ENCODE measurements around the gene ZNF776. TPM values are rescaled to one million over a fixed set of nuclear protein-coding genes. Genes with fewer than 3 reads are reported as not detected.

ZNF776 gene
- total RNA-seq, 1 donor from 2014 or later, result 30.4 TPM

- H3K27me3 Mint-ChIP-seq (ENCODE audit: low read depth), result no peaks in the 10 kb centered on the region
- no peak for TF ChIP-seq CTCF (IDR thresholded peaks at IDR 0.05; ENCODE audit: unreplicated experiment)
- peaks cover 9% of the 10 kb centered on the region for H3K36me3 Mint-ChIP-seq
- peak overlapping the region; percentile 86 for H3K27ac Mint-ChIP-seq
- H3K4me3 Mint-ChIP-seq, result no peak overlapping the region
- H3K9me3 Mint-ChIP-seq, result no peaks in the 10 kb centered on the region
- H3K4me1 Mint-ChIP-seq, result peaks cover 52% of the 10 kb centered on the region
- no peak for DNase-seq (ENCODE audit: low spot score in 2 of 2, unreplicated experiment in 2 of 2)
Measured at GRCh38 chr19:57800696-57801095, 54.1 kb downstream of the ZNF776 start.

- H3K27me3 Mint-ChIP-seq (ENCODE audit: low read depth), result no peaks in the 10 kb centered on the region
- no peak overlapping the region for H3K4me3 Mint-ChIP-seq
- DNase-seq (ENCODE audit: low spot score in 2 of 2, unreplicated experiment in 2 of 2), result no peak
- H3K9me3 Mint-ChIP-seq, result no peaks in the 10 kb centered on the region
- no peak for TF ChIP-seq CTCF (IDR thresholded peaks at IDR 0.05; ENCODE audit: unreplicated experiment)
- H3K4me1 Mint-ChIP-seq, result peaks cover 53% of the 10 kb centered on the region
- peaks cover 10% of the 10 kb centered on the region for H3K36me3 Mint-ChIP-seq
- H3K27ac Mint-ChIP-seq, result peak overlapping the region; percentile 83
Measured at GRCh38 chr19:57802269-57802668, 55.7 kb downstream of the ZNF776 start.

- peak overlapping the region; percentile 78 for H3K4me3 Mint-ChIP-seq
- H3K4me1 Mint-ChIP-seq, result peaks cover 53% of the 10 kb centered on the region
- no peaks in the 10 kb centered on the region for H3K27me3 Mint-ChIP-seq (ENCODE audit: low read depth)
- peak overlapping the region; percentile 96 for H3K27ac Mint-ChIP-seq
- H3K36me3 Mint-ChIP-seq, result peaks cover 15% of the 10 kb centered on the region
- TF ChIP-seq CTCF (IDR thresholded peaks at IDR 0.05; ENCODE audit: unreplicated experiment), result no peak
- H3K9me3 Mint-ChIP-seq, result no peaks in the 10 kb centered on the region
- no peak for DNase-seq (ENCODE audit: low spot score in 2 of 2, unreplicated experiment in 2 of 2)
Measured at GRCh38 chr19:57803265-57803593, 56.6 kb downstream of the ZNF776 start.

GRCh38 chr19:57803594-57804325 is 57.1 kb downstream of the ZNF776 start:
- Mint-ChIP-seq H3K9me3 (no peaks in the 10 kb centered on the region), H3K4me1 (peaks cover 53% of the 10 kb centered on the region), H3K27me3 (ENCODE audit: low read depth) (no peaks in the 10 kb centered on the region), H3K4me3 (peak overlapping the region; percentile 78), H3K27ac (peak overlapping the region; percentile 96), H3K36me3 (peaks cover 17% of the 10 kb centered on the region)
- DNase-seq (ENCODE audit: low spot score in 2 of 2, unreplicated experiment in 2 of 2), result peak in 1 of 2 experiments; percentile 62
- TF ChIP-seq CTCF (IDR thresholded peaks at IDR 0.05; ENCODE audit: unreplicated experiment), result no peak

- H3K4me3 Mint-ChIP-seq, result no peak overlapping the region
Measured at GRCh38 chr19:57807541-57807940, 60.9 kb downstream of the ZNF776 start.

More at GRCh38 chr19:57807541-57807940, 60.9 kb downstream of the ZNF776 start:
- Mint-ChIP-seq H3K27ac (no peak overlapping the region), H3K9me3 (no peaks in the 10 kb centered on the region), H3K36me3 (peaks cover 21% of the 10 kb centered on the region), H3K4me1 (peaks cover 50% of the 10 kb centered on the region), H3K27me3 (ENCODE audit: low read depth) (no peaks in the 10 kb centered on the region)
- TF ChIP-seq CTCF (IDR thresholded peaks at IDR 0.05; ENCODE audit: unreplicated experiment), result no peak
- DNase-seq (ENCODE audit: low spot score in 2 of 2, unreplicated experiment in 2 of 2), result no peak

Other genes with a start within 250 kb of the ZNF776 start
- 9.3 to 9.7 TPM (median 9.4 TPM) in 3 replicates for gene ZNF773, start 246.9 kb upstream of the ZNF776 start, total RNA-seq
- gene ZNF549, start 219.5 kb upstream of the ZNF776 start, total RNA-seq, result 11.1 to 11.5 TPM (median 11.3 TPM) in 3 replicates
- 10.3 to 13.3 TPM (median 11.3 TPM) in 3 replicates for gene ZNF550, start 187.0 kb upstream of the ZNF776 start, total RNA-seq
- gene ZNF416, start 167.9 kb upstream of the ZNF776 start, total RNA-seq, result 9.4 to 10.0 TPM (median 9.5 TPM) in 3 replicates
- 15.4 to 17.1 TPM (median 16.7 TPM) in 3 replicates for gene ZIK1, start 162.7 kb upstream of the ZNF776 start, total RNA-seq
- gene ZNF530, start 146.9 kb upstream of the ZNF776 start, total RNA-seq, result 4.8 to 6.1 TPM (median 6.0 TPM) in 3 replicates
- 33.5 to 40.5 TPM (median 40.4 TPM) in 3 replicates for gene ZNF134, start 132.6 kb upstream of the ZNF776 start, total RNA-seq
- 25.3 to 28.7 TPM (median 25.4 TPM) in 3 replicates for gene ZNF211, start 113.6 kb upstream of the ZNF776 start, total RNA-seq
- gene ZSCAN4, start 77.9 kb upstream of the ZNF776 start, total RNA-seq, result not detected in 3 replicates
- 14.5 to 19.0 TPM (median 14.6 TPM) in 3 replicates for gene ZNF551, start 64.8 kb upstream of the ZNF776 start, total RNA-seq
- gene ZNF154, start 37.6 kb upstream of the ZNF776 start, total RNA-seq, result 42.4 to 43.0 TPM (median 42.7 TPM) in 3 replicates
- gene ZNF671, start 19.2 kb upstream of the ZNF776 start, total RNA-seq, result 8.5 to 9.3 TPM (median 9.3 TPM) in 3 replicates
- 29.7 to 33.7 TPM (median 31.3 TPM) in 3 replicates for gene ZNF586, start 22.9 kb downstream of the ZNF776 start, total RNA-seq
- gene ZNF552, start 68.1 kb downstream of the ZNF776 start, total RNA-seq, result 15.5 to 19.2 TPM (median 16.8 TPM) in 3 replicates
- 28.2 to 32.0 TPM (median 29.8 TPM) in 3 replicates for gene ZNF587B, start 83.5 kb downstream of the ZNF776 start, total RNA-seq
- gene ZNF587, start 103.0 kb downstream of the ZNF776 start, total RNA-seq, result 72.9 to 77.4 TPM (median 75.9 TPM) in 3 replicates
- gene ZNF814, start 142.2 kb downstream of the ZNF776 start, total RNA-seq, result 53.7 to 60.4 TPM (median 56.2 TPM) in 3 replicates
- gene ZNF417, start 169.8 kb downstream of the ZNF776 start, total RNA-seq, result 25.1 to 26.8 TPM (median 25.9 TPM) in 3 replicates
- gene ZNF418, start 188.6 kb downstream of the ZNF776 start, total RNA-seq, result 19.5 to 24.5 TPM (median 21.0 TPM) in 3 replicates
- gene ZNF256, start 200.9 kb downstream of the ZNF776 start, total RNA-seq, result 13.2 to 14.5 TPM (median 14.2 TPM) in 3 replicates
- 2.7 to 4.1 TPM (median 3.3 TPM) in 3 replicates for gene C19orf18, start 227.7 kb downstream of the ZNF776 start, total RNA-seq

All from mesothelial cell of epicardium (in vitro differentiated cells).